ENCODE measurements around the gene SETD3. TPM values are rescaled to one million over a fixed set of nuclear protein-coding genes. Genes with fewer than 3 reads are reported as not detected.

SETD3 gene
- total and polyA plus RNA-seq, 4 donors = 36.4 to 60.9 (median 49.7) TPM

GRCh38 chr14:99471731-99472130 lies 8.9 kb downstream of the SETD3 start:
- no peak for ATAC-seq (ENCODE audit: insufficient read depth, low FRiP score)
- H3K27ac ChIP-seq (ENCODE audit: low read depth in 1 of 2, low read length in 1 of 2) = no peak overlapping the region
- no peaks in the 10 kb centered on the region for H3K9me3 ChIP-seq (ENCODE audit: control insufficient read depth in 4 of 4, insufficient read depth in 3 of 4, low read length in 3 of 4)
- H3K4me3 ChIP-seq = no peak overlapping the region
- no peak for DNase-seq
- no peaks in the 10 kb centered on the region for H3K36me3 ChIP-seq (ENCODE audit: control insufficient read depth in 4 of 4, insufficient read depth in 4 of 4, low read length in 4 of 4)
- no peak overlapping the region for H3K9ac ChIP-seq (ENCODE audit: insufficient read depth in 1 of 2, low read length in 2 of 2)
- 94 to 98% methylated on average over 7 of the region's 7 CpGs for WGBS, 2 donors
- no peaks in the 10 kb centered on the region for H3K27me3 ChIP-seq (ENCODE audit: control insufficient read depth in 3 of 3, insufficient read depth in 3 of 3, low read length in 2 of 3)
- peaks cover 0 to 18% (median 9%) of the 10 kb centered on the region in 5 donors for H3K4me1 ChIP-seq (ENCODE audit: control insufficient read depth in 5 of 5, insufficient read depth in 5 of 5, low read length in 5 of 5)
- TF ChIP-seq CTCF (IDR thresholded peaks at IDR 0.05; ENCODE audit: control extremely low read depth, extremely low read depth) = no peak

- Histone ChIP-seq H3K4me1 (ENCODE audit: control insufficient read depth in 5 of 5, insufficient read depth in 5 of 5, low read length in 5 of 5) (peaks cover 0 to 17% (median 9%) of the 10 kb centered on the region in 5 donors), H3K27ac (ENCODE audit: low read depth in 1 of 2, low read length in 1 of 2) (no peak overlapping the region), H3K27me3 (ENCODE audit: control insufficient read depth in 3 of 3, insufficient read depth in 3 of 3, low read length in 2 of 3) (no peaks in the 10 kb centered on the region), H3K36me3 (ENCODE audit: control insufficient read depth in 4 of 4, insufficient read depth in 4 of 4, low read length in 4 of 4) (peaks cover 0 to 11% (median 2%) of the 10 kb centered on the region in 4 donors), H3K9me3 (ENCODE audit: control insufficient read depth in 4 of 4, insufficient read depth in 3 of 4, low read length in 3 of 4) (no peaks in the 10 kb centered on the region), H3K9ac (ENCODE audit: insufficient read depth in 1 of 2, low read length in 2 of 2) (no peak overlapping the region), H3K4me3 (no peak overlapping the region)
- WGBS, 2 donors = 70 to 73% methylated on average over 8 of the region's 8 CpGs
- no peak for TF ChIP-seq CTCF (IDR thresholded peaks at IDR 0.05; ENCODE audit: control extremely low read depth, extremely low read depth)
- ATAC-seq (ENCODE audit: insufficient read depth, low FRiP score) = no peak
- DNase-seq = no peak
These were observed 11.6 kb downstream of the SETD3 start for GRCh38 chr14:99468836-99469592.

GRCh38 chr14:99468081-99468480 lies 12.6 kb downstream of the SETD3 start:
- Histone ChIP-seq H3K36me3 (ENCODE audit: control insufficient read depth in 4 of 4, insufficient read depth in 4 of 4, low read length in 4 of 4) (peaks cover 0 to 13% (median 2%) of the 10 kb centered on the region in 4 donors), H3K27ac (ENCODE audit: low read depth in 1 of 2, low read length in 1 of 2) (no peak overlapping the region), H3K9me3 (ENCODE audit: control insufficient read depth in 4 of 4, insufficient read depth in 3 of 4, low read length in 3 of 4) (no peaks in the 10 kb centered on the region), H3K27me3 (ENCODE audit: control insufficient read depth in 3 of 3, insufficient read depth in 3 of 3, low read length in 2 of 3) (no peaks in the 10 kb centered on the region), H3K4me1 (ENCODE audit: control insufficient read depth in 5 of 5, insufficient read depth in 5 of 5, low read length in 5 of 5) (peaks cover 0 to 14% (median 2%) of the 10 kb centered on the region in 5 donors), H3K9ac (ENCODE audit: insufficient read depth in 1 of 2, low read length in 2 of 2) (no peak overlapping the region), H3K4me3 (no peak overlapping the region)
- ATAC-seq (ENCODE audit: insufficient read depth, low FRiP score) (no peak), DNase-seq (no peak)
- WGBS, 2 donors = 55 to 57% methylated on average over 4 of the region's 4 CpGs
- no peak for TF ChIP-seq CTCF (IDR thresholded peaks at IDR 0.05; ENCODE audit: control extremely low read depth, extremely low read depth)

Data from lung (tissue), 12 donors.